T-helper 1 cell treated with Interleukin-12 subunit alpha and Interleukin-12 subunit beta and Interleukin-4 antibody, amounts not matched to agents 30 μg/mL and 1 μg/mL, for 36 hours (primary cell): ENCODE results near the gene TMEM8B.
"Not testable (repeated sequence)": the region's sequence is repeated elsewhere in the genome, so short reads cannot be mapped to it uniquely, and the experiment has no call there.

Experiments used
- H3K27ac Mint-ChIP-seq: one replicate; pipeline ENCODE4 v1.8.0; 2021; ENCODE audit warnings: mild to moderate bottlenecking, mixed read lengths
- H3K27me3 Mint-ChIP-seq: one replicate; pipeline ENCODE4 v1.8.0; 2021; ENCODE audit warnings: low read depth, mixed read lengths
- H3K36me3 Mint-ChIP-seq: one replicate; pipeline ENCODE4 v1.8.0; 2021; ENCODE audit warnings: low read depth, mixed read lengths
- H3K4me1 Mint-ChIP-seq: one replicate; pipeline ENCODE4 v1.8.0; 2021; ENCODE audit warnings: low read depth, mixed read lengths
- H3K4me3 Mint-ChIP-seq: one replicate; pipeline ENCODE4 v1.8.0; 2021; ENCODE audit warnings: mild to moderate bottlenecking, moderate library complexity, mixed read lengths
- H3K9me3 Mint-ChIP-seq: one replicate; pipeline ENCODE4 v1.8.0; 2021; ENCODE audit warnings: mixed read lengths

The TMEM8B gene

DNA sequence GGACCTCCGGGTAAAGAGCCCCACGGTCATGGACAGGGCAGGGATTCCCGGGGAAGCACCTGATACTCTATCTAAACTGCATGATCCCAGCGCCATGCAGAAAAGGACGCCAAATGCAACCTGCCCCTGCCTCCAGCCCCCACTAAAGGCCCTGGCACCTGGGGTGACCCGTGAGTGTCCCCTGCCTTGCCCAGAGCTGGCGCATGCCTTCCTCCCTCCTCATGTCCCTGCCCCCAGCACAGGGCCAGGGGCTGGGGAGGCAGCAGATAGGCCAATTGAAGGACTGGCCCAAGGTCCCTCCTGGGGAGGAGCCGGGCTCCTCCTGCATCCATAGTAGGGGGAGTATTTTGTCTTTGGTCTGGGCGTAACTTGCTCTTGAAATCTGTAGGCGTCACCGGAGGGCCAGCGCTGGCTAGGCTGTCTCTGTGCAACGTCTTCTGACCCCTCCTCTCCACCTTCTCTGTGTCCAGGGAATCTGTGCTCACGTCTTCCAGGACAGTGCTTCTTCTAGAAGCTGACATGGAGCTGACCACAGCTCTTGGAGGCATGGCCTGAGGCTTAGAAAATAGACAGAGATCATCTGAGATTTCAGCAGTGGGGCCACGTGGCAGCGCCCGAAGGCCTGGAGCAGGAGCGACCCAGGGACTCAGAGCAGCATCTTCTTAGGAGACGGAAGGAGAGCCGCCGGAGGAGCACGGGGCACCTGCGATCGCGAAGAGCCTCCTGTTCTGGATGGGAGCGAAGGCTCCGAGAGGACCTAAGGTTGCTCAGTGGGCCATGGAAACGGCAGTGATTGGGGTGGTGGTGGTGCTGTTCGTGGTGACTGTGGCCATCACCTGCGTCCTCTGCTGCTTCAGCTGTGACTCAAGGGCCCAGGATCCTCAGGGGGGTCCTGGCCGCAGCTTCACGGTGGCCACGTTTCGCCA lies 80.9 kb downstream of the TMEM8B start:
- Mint-ChIP-seq H3K27ac (no peak overlapping the region), H3K4me3 (no peak overlapping the region), H3K27me3 (no peaks in the 10 kb centered on the region), H3K9me3 (no peaks in the 10 kb centered on the region), H3K4me1 (peaks cover 20% of the 10 kb centered on the region), H3K36me3 (no peaks in the 10 kb centered on the region)

DNA sequence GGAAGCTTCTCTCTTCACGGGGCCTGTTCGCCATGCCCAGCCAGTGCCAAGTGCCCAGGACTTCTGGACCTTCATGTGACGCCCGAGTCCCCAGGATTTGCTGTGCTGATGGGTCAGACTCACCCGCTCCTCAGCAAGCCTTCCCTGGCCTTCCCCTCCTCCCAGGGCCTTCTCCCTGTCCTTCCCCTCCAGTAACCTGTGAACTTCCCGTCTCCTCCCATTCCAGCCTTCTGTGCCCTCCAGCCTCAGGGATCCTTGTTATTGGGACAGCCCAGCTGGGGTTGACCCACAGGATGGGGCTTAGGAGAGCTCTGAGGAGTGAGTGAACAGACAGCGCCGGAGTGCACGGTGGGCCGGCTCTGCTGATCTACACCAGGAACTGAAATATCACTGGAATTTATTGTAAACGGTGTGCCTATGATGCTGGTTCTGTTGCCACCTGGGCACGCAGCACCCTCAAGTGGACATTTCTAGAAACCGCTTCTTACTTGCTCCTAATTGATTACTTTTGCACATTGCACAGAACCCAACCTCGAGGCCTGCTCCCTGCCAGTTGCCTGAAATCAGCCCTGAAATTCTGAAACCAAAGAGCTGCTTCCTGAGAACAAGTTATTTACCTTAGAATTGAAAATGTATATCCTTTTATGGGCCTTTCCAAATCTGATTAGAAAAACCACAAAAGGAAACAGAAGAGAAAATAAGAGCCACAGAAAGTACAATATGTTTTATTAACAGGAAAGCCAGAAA lies 81.8 kb downstream of the TMEM8B start:
- peak overlapping the region; percentile 38 for H3K4me3 Mint-ChIP-seq
- H3K4me1 Mint-ChIP-seq: peaks cover 20% of the 10 kb centered on the region
- H3K27ac Mint-ChIP-seq: peak overlapping the region; percentile 87
- no peaks in the 10 kb centered on the region for H3K27me3 Mint-ChIP-seq
- no peaks in the 10 kb centered on the region for H3K36me3 Mint-ChIP-seq
- H3K9me3 Mint-ChIP-seq: no peaks in the 10 kb centered on the region

DNA sequence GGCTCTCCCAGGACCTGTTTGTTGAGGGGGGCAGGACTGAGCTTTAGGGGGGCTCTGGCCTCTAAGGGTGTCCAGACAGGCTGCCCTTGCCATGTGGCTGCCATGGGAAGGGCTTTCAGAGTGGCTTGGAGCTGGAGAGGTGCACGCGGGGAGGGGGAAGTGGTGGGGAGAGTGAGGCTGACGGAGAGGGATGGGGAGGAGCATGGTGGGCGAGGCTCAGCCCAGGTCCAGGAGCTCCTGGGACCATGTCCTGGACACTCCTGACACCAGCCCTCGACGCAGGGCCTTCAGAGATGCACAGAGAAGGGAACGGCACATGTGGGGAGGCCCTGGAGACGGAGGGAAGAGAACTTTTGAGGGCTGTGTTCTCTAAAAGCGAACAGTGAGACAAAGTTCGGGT lies 82.7 kb downstream of the TMEM8B start:
- Mint-ChIP-seq H3K4me1 (peaks cover 20% of the 10 kb centered on the region), H3K4me3 (no peak overlapping the region)

DNA sequence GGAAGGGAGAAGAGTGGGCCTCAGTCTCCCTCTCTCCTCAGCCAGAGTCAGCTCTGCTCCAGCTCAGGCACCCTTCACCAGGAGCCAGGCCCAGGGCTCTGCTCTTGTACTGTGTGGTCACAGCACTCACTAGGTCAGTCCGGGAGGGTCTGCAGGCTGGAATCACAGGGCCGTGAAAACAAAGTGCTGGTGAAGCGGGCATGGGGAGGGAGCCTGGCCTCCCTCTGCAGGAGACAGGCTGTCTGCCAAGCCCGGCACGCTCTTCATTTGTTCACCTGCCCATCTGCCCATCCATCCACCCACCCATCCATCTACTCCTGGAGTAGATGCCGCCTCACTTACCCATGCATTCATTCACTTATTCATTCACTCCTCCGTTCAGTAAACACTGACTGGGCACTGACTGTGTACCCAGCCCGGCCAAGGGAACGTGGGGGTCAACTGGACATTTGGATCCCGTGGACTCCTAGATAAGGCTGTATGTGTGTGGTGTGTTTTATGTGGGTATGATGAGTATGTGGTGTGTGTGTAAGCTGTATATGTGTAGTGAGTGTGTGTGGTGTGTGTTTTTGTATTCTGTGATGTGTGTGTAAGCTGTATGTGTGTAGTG lies 83.9 kb downstream of the TMEM8B start:
- H3K4me3 Mint-ChIP-seq: no peak overlapping the region
- H3K4me1 Mint-ChIP-seq: peaks cover 20% of the 10 kb centered on the region
- H3K27me3 Mint-ChIP-seq: no peaks in the 10 kb centered on the region
- H3K36me3 Mint-ChIP-seq: no peaks in the 10 kb centered on the region
- no peaks in the 10 kb centered on the region for H3K9me3 Mint-ChIP-seq
- no peak overlapping the region for H3K27ac Mint-ChIP-seq

More for the DNA sequence above, 82.7 kb downstream of the TMEM8B start:
- Mint-ChIP-seq H3K27me3 (no peaks in the 10 kb centered on the region), H3K9me3 (no peaks in the 10 kb centered on the region), H3K27ac (no peak overlapping the region), H3K36me3 (no peaks in the 10 kb centered on the region)

DNA sequence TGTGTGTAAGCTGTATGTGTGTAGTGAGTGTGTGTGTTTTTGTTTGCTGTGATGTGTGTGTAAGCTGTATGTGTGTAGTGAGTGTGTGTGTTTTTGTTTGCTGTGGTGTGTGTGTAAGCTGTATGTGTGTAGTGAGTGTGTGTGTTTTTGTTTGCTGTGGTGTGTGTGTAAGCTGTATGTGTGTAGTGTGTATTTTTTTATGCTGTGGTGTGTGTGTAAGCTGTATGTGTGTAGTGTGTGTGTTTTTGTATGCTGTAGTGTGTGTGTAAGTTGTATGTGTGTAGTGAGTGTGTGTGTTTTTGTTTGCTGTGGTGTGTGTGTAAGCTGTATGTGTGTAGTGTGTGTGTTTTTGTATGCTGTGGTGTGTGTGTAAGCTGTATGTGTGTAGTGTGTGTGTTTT lies 84.4 kb downstream of the TMEM8B start:
- not testable (repeated sequence) for H3K36me3 Mint-ChIP-seq, H3K27ac Mint-ChIP-seq, H3K4me3 Mint-ChIP-seq, H3K9me3 Mint-ChIP-seq, H3K27me3 Mint-ChIP-seq
- peaks cover 16% of the 10 kb centered on the region for H3K4me1 Mint-ChIP-seq

DNA sequence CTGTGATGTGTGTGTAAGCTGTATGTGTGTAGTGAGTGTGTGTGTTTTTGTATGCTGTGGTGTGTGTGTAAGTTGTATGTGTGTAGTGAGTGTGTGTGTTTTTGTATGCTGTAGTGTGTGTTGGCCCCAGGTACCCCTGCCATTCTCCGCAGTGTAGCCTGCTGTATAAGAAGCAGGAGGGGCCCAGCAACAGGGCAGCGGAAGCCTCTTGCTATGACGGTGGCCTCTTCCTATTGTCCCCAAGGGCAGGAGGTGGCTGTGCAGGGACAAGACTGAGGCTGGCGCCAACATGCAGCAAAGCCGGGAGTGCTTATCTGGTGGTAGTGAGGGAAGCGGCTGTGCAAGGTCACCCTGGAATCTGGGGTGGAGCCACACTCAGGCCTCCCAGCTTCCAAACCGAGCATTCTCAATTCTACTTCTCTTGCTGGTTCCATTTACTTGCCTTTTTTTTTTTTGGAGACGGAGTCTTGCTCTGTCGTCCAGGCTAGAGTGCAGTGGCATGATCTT lies 85.3 kb downstream of the TMEM8B start:
- no peaks in the 10 kb centered on the region for H3K36me3 Mint-ChIP-seq

More for the DNA sequence above, 85.3 kb downstream of the TMEM8B start:
- H3K9me3 Mint-ChIP-seq: no peaks in the 10 kb centered on the region
- peaks cover 12% of the 10 kb centered on the region for H3K4me1 Mint-ChIP-seq
- H3K27me3 Mint-ChIP-seq: no peaks in the 10 kb centered on the region
- no peak overlapping the region for H3K27ac Mint-ChIP-seq
- H3K4me3 Mint-ChIP-seq: no peak overlapping the region
